Lung (tissue), 12 donors: ENCODE measurements around the gene TERC. TPM values are rescaled to one million over a fixed set of nuclear protein-coding genes. Genes with fewer than 3 reads are reported as not detected.
A peak's percentile ranks its signal among the peaks of the same experiment; 100 is the strongest.

Source experiments
- ATAC-seq: fragments of 200-7000 bp; cut with Tn5 transposase; one replicate; pipeline ENCODE4 v1.9.1; 2020; ENCODE audit warnings: moderate number of reproducible peaks; ENCODE audit not compliant: insufficient read depth, low FRiP score
- DNase-seq, 3 donors: peaks; one replicate each; pipeline ENCODE4 v3.0.0-alpha.2; 2013 to 2017
- H3K27ac ChIP-seq, 2 donors: one replicate each; pipeline ENCODE4 v1.5.1; 2013; ENCODE audit warnings: mild to moderate bottlenecking in 2 of 2, moderate library complexity in 2 of 2, control low read depth in 1 of 2, inconsistent platforms in 1 of 2, low read depth in 1 of 2, low read length in 1 of 2
- H3K27me3 ChIP-seq, 3 donors: one replicate each; pipeline ENCODE4 v1.5.1; 2013; ENCODE audit warnings: low read length in 2 of 3; ENCODE audit not compliant: control insufficient read depth in 3 of 3, insufficient read depth in 3 of 3
- H3K36me3 ChIP-seq, 4 donors: one replicate each; pipeline ENCODE4 v1.5.1; 2013; ENCODE audit warnings: low read length in 4 of 4, mild to moderate bottlenecking in 1 of 4, moderate library complexity in 1 of 4; ENCODE audit not compliant: control insufficient read depth in 4 of 4, insufficient read depth in 4 of 4
- H3K4me1 ChIP-seq, 5 donors: one replicate each; pipeline ENCODE4 v1.5.1; 2013; ENCODE audit warnings: low read length in 5 of 5, mild to moderate bottlenecking in 2 of 5, moderate library complexity in 1 of 5; ENCODE audit not compliant: control insufficient read depth in 5 of 5, insufficient read depth in 5 of 5
- H3K4me3 ChIP-seq: one replicate; pipeline ENCODE4 v1.5.1; 2013; ENCODE audit warnings: mild to moderate bottlenecking, control low read depth, moderate library complexity
- H3K9ac ChIP-seq, 2 donors: one replicate each; pipeline ENCODE4 v1.5.1; 2013; ENCODE audit warnings: low read length in 2 of 2, control low read depth in 1 of 2; ENCODE audit not compliant: insufficient read depth in 1 of 2
- H3K9me3 ChIP-seq, 4 donors: one replicate each; pipeline ENCODE4 v1.5.1; 2013; ENCODE audit warnings: low read length in 3 of 4, mild to moderate bottlenecking in 1 of 4, moderate library complexity in 1 of 4; ENCODE audit not compliant: control insufficient read depth in 4 of 4, insufficient read depth in 3 of 4
- CTCF ChIP-seq: IDR thresholded peaks from 2 replicates; pipeline ENCODE4 v1.5.1; 2012; ENCODE audit warnings: mild to moderate bottlenecking; ENCODE audit errors: control extremely low read depth, extremely low read depth
- WGBS, 2 donors: extraction: QIAGEN DNeasy Blood & Tissue Kit; methylation state at CpG; one replicate each; pipeline ENCODE4 v1.1.7; 2013; 5-methylcytosine and 5-hydroxymethylcytosine counted together
- polyA plus RNA-seq, 2 donors: library from polyadenylated mRNA; stranded (reverse); fragments of 200-250 nt; gene quantifications; one replicate each; pipeline ENCODE4 v1.2.1, GENCODE V29; 2013
- total RNA-seq, 2 donors: library from RNA; depleted of rRNA in 1 of 2; stranded (reverse); fragments of >200 nt in 1 of 2; gene quantifications; one replicate each; pipeline ENCODE4 v1.2.1, GENCODE V29; 2014 to 2021
- donor health status: control.
- donor health status: control.
- donor health status: Bipolar disorder and iron deficiency.
- donor health status: healthy.
- donor health status: DM: yes; HTN: yes; CAD: no.

TERC gene
- total and polyA plus RNA-seq, 4 donors, result 0.16 to 45.7 (median 12.4) TPM; not detected in 1

GRCh38 chr3:169759256-169759655 is 5.6 kb downstream of the TERC start:
- ATAC-seq (no peak), DNase-seq (no peak)
- Histone ChIP-seq H3K9me3 (no peaks in the 10 kb centered on the region), H3K4me3 (no peak overlapping the region), H3K27ac (no peak overlapping the region), H3K9ac (no peak overlapping the region), H3K36me3 (no peaks in the 10 kb centered on the region), H3K4me1 (peaks cover 0 to 1% (median 0%) of the 10 kb centered on the region in 5 donors), H3K27me3 (peaks cover 0 to 3% (median 2%) of the 10 kb centered on the region in 3 donors)
- WGBS, 2 donors, result 20 to 63% methylated on average over 2 of the region's 2 CpGs
- no peak for TF ChIP-seq CTCF

GRCh38 chr3:169758359-169758994 is 6.4 kb downstream of the TERC start:
- Histone ChIP-seq H3K4me3 (no peak overlapping the region), H3K27ac (no peak overlapping the region), H3K9ac (no peak overlapping the region), H3K36me3 (no peaks in the 10 kb centered on the region), H3K9me3 (no peaks in the 10 kb centered on the region), H3K4me1 (no peaks in the 10 kb centered on the region), H3K27me3 (peaks cover 0 to 3% (median 2%) of the 10 kb centered on the region in 3 donors)
- peak in 1 of 3 donors; percentile 6 for DNase-seq
- WGBS, 2 donors, result 47 to 61% methylated on average over 5 of the region's 5 CpGs
- TF ChIP-seq CTCF, result no peak
- ATAC-seq, result no peak

GRCh38 chr3:169755488-169755887 is 9.4 kb downstream of the TERC start:
- no peak overlapping the region for H3K9ac ChIP-seq
- no peaks in the 10 kb centered on the region for H3K9me3 ChIP-seq
- no peak overlapping the region for H3K4me3 ChIP-seq
- H3K4me1 ChIP-seq, result no peaks in the 10 kb centered on the region
- H3K27me3 ChIP-seq, result peaks cover 0 to 6% (median 5%) of the 10 kb centered on the region in 3 donors
- ATAC-seq (no peak), DNase-seq (no peak)
- TF ChIP-seq CTCF, result no peak
- H3K27ac ChIP-seq, result no peak overlapping the region
- no peaks in the 10 kb centered on the region for H3K36me3 ChIP-seq
- WGBS, 2 donors, result 68 to 79% methylated on average over 2 of the region's 2 CpGs

GRCh38 chr3:169754711-169755110 is 10.1 kb downstream of the TERC start:
- DNase-seq (no peak), ATAC-seq (no peak)
- Histone ChIP-seq H3K9me3 (no peaks in the 10 kb centered on the region), H3K4me3 (no peak overlapping the region), H3K4me1 (no peaks in the 10 kb centered on the region), H3K27me3 (peaks cover 0 to 6% (median 5%) of the 10 kb centered on the region in 3 donors), H3K9ac (no peak overlapping the region), H3K27ac (no peak overlapping the region), H3K36me3 (no peaks in the 10 kb centered on the region)
- 91 to 92% methylated on average over 3 of the region's 3 CpGs for WGBS, 2 donors
- no peak for TF ChIP-seq CTCF
